T-helper 2 cell (primary cell): ENCODE data around the gene NOTCH2.

Experiments
- DNase-seq, 5 experiments: peaks; one replicate each; pipeline versions ENCODE4 v3.0.0 to v3.0.0-alpha.2; 2012 to 2022

The NOTCH2 gene

GRCh38 chr1:119871881-119872280, 197.6 kb downstream of the NOTCH2 start:
- DNase-seq: no peak

DNA sequence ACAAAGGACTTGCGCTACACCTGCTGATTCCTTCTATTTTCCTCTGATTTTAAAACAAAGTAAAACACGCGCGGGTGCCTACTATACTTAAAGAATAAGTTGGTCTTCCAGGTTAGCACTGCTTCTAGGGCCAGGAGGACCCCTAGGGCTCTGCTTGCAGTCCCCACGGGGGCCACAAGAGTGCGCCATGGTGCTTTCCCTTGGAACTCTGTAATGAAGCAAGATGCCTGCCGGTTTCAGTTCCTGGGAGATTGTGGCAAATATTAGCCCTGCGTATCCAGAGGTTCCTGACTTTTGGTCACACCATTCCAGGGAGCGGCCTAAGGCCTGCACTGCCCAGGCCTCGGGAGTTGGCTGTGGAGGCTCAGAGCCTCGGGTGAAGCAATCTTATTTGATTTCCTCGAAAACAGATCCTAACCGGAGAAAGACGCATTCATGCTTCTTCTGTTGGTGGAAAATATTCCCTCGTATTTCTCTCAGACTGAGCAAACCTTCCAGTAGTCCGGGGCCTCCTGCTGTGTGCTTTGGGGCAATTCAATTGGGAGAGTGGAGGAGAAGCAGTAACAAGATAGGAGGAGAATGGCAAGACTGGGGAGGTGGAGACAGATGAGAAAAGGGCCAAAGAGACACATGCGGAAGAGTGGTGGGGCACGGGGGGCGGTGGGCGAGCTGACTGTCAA, 198.4 kb downstream of the NOTCH2 start:
- peak in 3 of 5 experiments; percentile 11 to 39 (median 35) for DNase-seq

DNA sequence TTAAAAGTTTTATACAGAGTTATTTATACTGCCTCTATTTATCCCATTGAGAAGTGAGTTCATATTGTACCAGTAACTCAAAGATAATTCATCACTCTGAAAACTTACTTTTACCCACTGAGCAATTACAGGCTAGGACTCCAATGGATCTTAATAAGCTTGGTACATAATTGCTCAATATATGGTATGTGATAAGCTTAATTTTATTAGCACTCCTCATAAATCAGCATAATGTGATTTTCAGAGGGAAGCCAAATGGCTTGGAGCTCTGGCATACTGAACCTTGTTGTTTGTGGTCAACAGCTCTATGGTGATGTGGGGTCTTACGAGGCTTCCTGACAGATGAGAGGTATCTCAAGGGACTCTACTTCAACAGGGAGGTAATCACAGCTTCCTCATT, 199.5 kb downstream of the NOTCH2 start:
- DNase-seq: no peak

DNA sequence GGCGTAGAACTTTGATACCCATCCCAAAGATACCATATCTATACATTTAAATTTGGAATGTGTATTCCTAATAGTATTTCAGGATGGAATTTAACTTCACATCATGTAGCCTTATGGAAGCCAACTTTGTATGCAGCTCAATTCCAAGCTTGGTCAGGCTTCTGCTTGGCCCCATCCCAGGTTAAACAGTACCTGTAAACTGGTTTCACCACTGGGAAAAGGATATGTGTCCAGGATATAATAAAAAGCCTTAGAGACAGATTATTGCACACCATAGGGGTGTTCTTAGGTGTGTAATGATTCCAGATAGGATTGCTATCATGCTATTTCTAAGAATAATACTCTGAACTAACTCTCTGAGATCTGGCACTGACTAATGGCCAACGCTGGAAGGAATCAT, 201.3 kb downstream of the NOTCH2 start:
- no peak for DNase-seq

- no peak for DNase-seq
Measured at GRCh38 chr1:119866451-119866850, 203.0 kb downstream of the NOTCH2 start.

- DNase-seq: no peak
Measured at GRCh38 chr1:119865627-119866026, 203.8 kb downstream of the NOTCH2 start.

GRCh38 chr1:119862276-119862675, 207.2 kb downstream of the NOTCH2 start:
- no peak for DNase-seq
